Activated CD4-positive, alpha-beta T cell treated with anti-CD3 and anti-CD28 coated beads, Interleukin-2, amount 10 ng/mL, durations not matched to agents 7 days and 5 days (primary cell): ENCODE measurements around the gene AMER3. TPM values are rescaled to one million over a fixed set of nuclear protein-coding genes. Genes with fewer than 3 reads are reported as not detected.

Experiments used
- CTCF ChIA-PET: fragments of 350-600 bp; sonication (Branson Sonifier 250); formaldehyde crosslinking; loops from one replicate; lab custom pipeline; 2021; ENCODE audit warnings: antibody characterized with exemption; lab: Charles Lee
- POLR2A ChIA-PET: fragments of 350-600 bp; sonication (Branson Sonifier 250); formaldehyde crosslinking; loops from one replicate; lab custom pipeline; 2021; ENCODE audit warnings: antibody characterized with exemption; lab: Charles Lee
- DNase-seq: peaks from one replicate; pipeline ENCODE4 v3.0.0-alpha.2; 2020
- H3K27ac Mint-ChIP-seq: one replicate; pipeline ENCODE4 v1.8.0; 2021; ENCODE audit warnings: mild to moderate bottlenecking, moderate library complexity, mixed read lengths
- H3K27me3 Mint-ChIP-seq: one replicate; pipeline ENCODE4 v1.8.0; 2021; ENCODE audit warnings: mixed read lengths
- H3K36me3 Mint-ChIP-seq: one replicate; pipeline ENCODE4 v1.8.0; 2021; ENCODE audit warnings: low read depth, mixed read lengths
- H3K4me1 Mint-ChIP-seq: one replicate; pipeline ENCODE4 v1.8.0; 2021; ENCODE audit warnings: mixed read lengths
- H3K4me3 Mint-ChIP-seq: one replicate; pipeline ENCODE4 v1.8.0; 2021; ENCODE audit warnings: mild to moderate bottlenecking, moderate library complexity, mixed read lengths
- H3K9me3 Mint-ChIP-seq: one replicate; pipeline ENCODE4 v1.8.0; 2021; ENCODE audit warnings: mixed read lengths
- total RNA-seq, 2 experiments: library from RNA; stranded (reverse); gene quantifications; one replicate each; pipeline ENCODE4 v1.2.3, GENCODE V29; 2021

Gene AMER3
- total RNA-seq, 2 experiments from 2014 or later, result not detected

DNA sequence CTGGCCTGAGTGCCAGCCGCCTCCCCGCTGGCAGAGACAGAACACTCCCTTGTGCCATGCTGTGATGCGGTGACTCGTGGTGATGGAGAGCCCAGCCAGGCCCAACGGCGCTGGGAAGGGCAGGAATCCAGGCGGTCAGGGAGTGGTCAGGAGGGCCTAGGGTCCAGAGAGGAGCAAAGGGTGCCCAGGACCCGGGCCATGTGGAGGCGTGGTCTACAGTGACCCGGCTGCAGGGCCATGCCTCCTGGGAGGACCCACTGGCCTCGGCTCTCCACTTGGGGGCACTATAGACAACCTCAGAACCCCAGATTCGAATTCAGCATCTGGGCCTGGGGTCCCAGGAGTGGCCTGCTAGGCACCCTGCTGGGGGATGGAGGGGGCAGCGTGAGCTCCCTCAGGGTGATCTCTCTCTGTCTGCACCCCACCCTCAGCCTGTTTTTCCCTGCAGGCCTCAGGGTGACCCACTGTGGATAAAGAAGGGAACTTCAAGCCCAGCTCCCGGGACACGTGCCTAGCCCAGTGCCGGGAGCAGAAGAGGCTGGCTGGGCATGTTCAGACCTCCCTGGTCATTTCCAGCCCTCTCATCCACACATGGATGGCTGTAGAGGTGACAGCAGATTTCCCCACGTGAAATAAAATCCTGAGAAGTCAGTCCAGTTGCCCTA, 13.0 kb downstream of the AMER3 start:
- Mint-ChIP-seq H3K4me1 (no peaks in the 10 kb centered on the region), H3K9me3 (no peaks in the 10 kb centered on the region), H3K27me3 (peaks cover 2% of the 10 kb centered on the region), H3K27ac (no peak overlapping the region), H3K36me3 (no peaks in the 10 kb centered on the region), H3K4me3 (no peak overlapping the region)
- ChIA-PET POLR2A (no interaction called here), CTCF (no interaction called here)
- DNase-seq, result no peak

DNA sequence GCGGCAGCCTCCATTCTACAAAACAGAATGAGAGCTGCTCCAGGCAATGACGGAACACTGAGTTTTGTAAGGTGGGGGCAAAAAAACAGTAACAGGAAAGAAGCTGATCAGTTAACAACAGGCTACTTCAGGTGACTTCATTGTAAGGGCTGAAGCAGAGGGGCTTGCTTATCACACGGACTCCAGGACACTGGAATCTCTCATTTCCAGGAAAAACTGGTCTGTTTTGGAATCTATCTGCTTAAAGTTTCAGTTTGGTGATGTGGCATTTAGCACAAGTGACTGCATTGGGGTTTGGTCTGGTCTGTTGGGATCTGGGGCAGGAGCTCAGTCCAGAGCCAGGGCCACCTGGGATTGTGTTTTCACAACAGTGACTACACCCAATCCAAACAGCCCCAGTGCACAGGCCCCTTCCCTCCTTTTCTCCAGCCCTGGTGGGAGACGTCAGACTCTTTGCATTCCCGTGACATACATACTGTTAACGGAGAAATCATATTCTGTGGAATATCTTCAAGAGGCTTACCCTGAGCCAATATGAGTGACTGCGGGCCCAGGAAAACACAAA, 14.1 kb downstream of the AMER3 start:
- no peaks in the 10 kb centered on the region for H3K9me3 Mint-ChIP-seq
- POLR2A ChIA-PET, result no interaction called here
- H3K4me3 Mint-ChIP-seq, result no peak overlapping the region

DNA sequence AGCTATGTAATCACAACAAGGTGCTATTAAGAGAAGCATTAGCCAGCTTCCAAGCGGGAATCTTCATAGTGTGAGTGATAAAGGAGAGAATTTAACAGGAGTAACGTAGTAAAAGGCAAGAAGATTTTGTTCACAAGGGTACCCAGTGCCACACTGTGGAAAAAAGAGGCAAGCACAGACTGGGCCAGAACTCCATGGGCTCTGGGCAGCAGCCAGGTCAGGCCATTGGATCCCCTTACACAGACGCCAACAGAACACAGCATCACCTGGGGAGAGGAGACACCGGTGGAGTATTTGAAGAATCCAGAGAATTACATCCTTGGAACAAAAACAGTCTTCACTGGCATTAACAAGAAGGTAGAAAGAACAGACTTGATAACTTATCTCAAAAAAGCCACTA, 21.2 kb downstream of the AMER3 start:
- POLR2A ChIA-PET, result no interaction called here
- Mint-ChIP-seq H3K27me3 (peaks cover 7% of the 10 kb centered on the region), H3K9me3 (no peaks in the 10 kb centered on the region)

More for the DNA sequence above, 14.1 kb downstream of the AMER3 start:
- Mint-ChIP-seq H3K36me3 (no peaks in the 10 kb centered on the region), H3K27me3 (peaks cover 2% of the 10 kb centered on the region), H3K4me1 (no peaks in the 10 kb centered on the region), H3K27ac (no peak overlapping the region)
- no peak for DNase-seq
- CTCF ChIA-PET, result no interaction called here

DNA sequence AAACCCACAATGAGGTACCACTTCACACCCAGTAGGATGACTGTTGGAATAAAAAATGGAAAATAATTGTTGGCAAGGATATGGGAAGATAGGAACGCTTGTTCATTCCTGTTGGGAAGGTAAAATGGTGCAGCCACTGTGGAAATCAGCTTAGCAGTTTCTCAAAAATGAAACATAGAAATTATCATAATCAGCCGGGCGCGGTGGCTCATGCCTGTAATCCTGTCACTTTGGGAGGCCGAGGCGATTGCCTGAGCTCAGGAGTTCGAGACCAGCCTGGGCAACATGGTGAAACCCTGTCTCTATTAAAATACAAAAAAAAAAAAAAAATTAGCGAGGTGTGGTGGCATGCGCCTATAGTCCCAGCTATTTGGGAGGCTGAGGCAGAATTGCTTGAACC, 23.4 kb downstream of the AMER3 start:
- Mint-ChIP-seq H3K27me3 (peaks cover 5% of the 10 kb centered on the region), H3K4me1 (no peaks in the 10 kb centered on the region), H3K9me3 (no peaks in the 10 kb centered on the region), H3K27ac (no peak overlapping the region), H3K36me3 (no peaks in the 10 kb centered on the region), H3K4me3 (no peak overlapping the region)
- ChIA-PET POLR2A (no interaction called here), CTCF (no interaction called here)
- DNase-seq, result no peak

More for the DNA sequence above, 21.2 kb downstream of the AMER3 start:
- DNase-seq, result no peak
- Mint-ChIP-seq H3K4me3 (no peak overlapping the region), H3K4me1 (no peaks in the 10 kb centered on the region), H3K36me3 (no peaks in the 10 kb centered on the region), H3K27ac (no peak overlapping the region)
- CTCF ChIA-PET, result no interaction called here

DNA sequence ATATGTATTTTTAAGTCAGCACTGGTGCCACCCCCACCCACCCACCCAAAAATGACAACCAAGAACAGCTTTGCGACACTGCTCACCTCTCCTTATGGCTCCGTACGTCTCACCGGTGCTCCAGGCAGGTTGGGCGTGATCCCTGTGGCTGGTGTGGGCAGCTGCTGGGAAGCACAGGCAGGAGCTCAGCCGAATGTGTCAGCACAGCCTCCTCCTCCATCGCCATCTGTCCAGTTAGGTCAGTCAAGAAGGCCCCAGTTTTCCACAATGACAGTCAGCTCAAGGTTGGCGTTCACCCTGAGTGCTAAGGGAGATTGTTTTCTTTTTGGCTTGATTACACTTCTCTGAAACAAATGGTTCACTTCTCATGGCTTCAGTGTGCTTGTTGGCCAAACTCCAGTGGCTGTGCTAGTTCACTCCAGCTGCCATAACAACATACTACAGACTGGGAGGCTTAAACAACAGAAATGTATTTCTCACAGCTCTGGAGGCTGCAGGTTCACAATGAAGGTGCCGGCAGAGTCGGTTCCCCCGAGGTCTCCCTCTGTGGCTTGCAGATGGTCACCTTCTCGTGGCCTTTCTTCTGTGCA, 30.2 kb downstream of the AMER3 start:
- Mint-ChIP-seq H3K4me1 (no peaks in the 10 kb centered on the region), H3K36me3 (no peaks in the 10 kb centered on the region), H3K27me3 (peaks cover 5% of the 10 kb centered on the region), H3K27ac (no peak overlapping the region), H3K4me3 (no peak overlapping the region), H3K9me3 (no peaks in the 10 kb centered on the region)
- POLR2A ChIA-PET, result no interaction called here
- no peak for DNase-seq
- CTCF ChIA-PET, result interaction anchor here (0.6 kb wide), 1 partner anchor 15 kb away, joined by 4 read pairs; no protein-coding TSS in a partner anchor

DNA sequence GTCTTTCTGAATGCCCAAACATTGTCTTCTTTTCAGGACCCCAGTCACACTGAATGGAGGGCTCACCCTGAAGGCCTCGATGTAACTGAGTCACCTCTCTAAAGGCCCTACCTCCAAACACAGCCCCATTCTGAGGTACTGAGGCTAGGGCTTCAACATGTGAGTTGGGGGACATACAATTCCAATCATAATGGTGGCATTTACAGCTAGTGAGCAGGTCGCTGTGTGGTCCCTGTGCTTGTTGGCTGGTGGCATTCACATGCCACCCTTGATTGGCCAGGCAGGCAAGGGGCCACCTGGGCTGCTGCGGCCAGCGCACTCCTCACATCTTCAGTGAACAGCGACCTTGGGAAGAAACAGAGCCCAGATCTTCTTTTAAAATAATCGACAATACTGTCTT, 30.7 kb downstream of the AMER3 start:
- ChIA-PET POLR2A (no interaction called here), CTCF (no interaction called here)
- DNase-seq, result no peak
- Mint-ChIP-seq H3K36me3 (no peaks in the 10 kb centered on the region), H3K27ac (no peak overlapping the region), H3K9me3 (no peaks in the 10 kb centered on the region), H3K27me3 (peaks cover 3% of the 10 kb centered on the region), H3K4me1 (no peaks in the 10 kb centered on the region), H3K4me3 (no peak overlapping the region)

DNA sequence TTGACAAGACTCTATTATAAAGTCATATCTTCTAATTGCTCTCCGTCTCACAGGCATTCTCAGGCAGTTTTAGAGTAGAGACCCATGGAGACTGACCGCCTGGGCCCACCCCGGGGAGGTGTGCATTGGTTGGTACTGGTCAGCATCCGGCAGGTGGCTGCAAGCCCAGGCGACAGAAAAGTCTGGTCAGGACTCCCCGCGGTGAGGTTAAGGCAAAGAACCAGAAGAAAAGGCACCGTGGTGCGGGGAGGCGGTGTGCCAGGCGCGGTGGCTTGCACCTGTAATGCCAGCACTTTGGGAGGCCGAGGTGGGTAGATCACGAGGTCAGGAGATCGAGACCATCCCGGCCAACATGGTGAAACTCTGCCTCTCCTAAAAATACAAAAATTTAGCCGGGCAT, 32.5 kb downstream of the AMER3 start:
- ChIA-PET CTCF (no interaction called here), POLR2A (no interaction called here)
- peaks cover 3% of the 10 kb centered on the region for H3K27me3 Mint-ChIP-seq
- H3K27ac Mint-ChIP-seq, result no peak overlapping the region
- no peaks in the 10 kb centered on the region for H3K4me1 Mint-ChIP-seq
- H3K4me3 Mint-ChIP-seq, result no peak overlapping the region
- H3K9me3 Mint-ChIP-seq, result no peaks in the 10 kb centered on the region
- DNase-seq, result no peak
- H3K36me3 Mint-ChIP-seq, result no peaks in the 10 kb centered on the region

DNA sequence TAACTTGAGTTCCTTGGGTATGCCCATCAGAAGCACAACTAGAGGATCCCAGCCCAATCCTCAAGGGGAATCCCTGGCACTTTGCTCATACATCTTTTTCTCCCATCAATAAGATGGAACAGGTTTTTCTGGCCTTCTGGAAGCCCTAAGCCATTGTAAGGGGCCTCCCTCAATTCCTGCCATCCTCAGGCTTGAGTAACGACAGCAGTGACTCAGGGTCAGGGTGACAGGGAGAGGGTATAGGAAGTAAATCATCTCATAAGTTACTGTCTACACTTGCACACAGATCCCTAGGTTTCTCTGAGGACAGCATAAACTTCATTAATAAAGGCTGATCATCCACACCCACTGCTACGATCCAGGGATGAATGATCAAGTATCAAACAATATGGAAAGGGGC, 35.0 kb downstream of the AMER3 start:
- POLR2A ChIA-PET, result no interaction called here
- Mint-ChIP-seq H3K4me3 (no peak overlapping the region), H3K27ac (no peak overlapping the region), H3K36me3 (no peaks in the 10 kb centered on the region), H3K9me3 (no peaks in the 10 kb centered on the region), H3K4me1 (no peaks in the 10 kb centered on the region), H3K27me3 (peaks cover 6% of the 10 kb centered on the region)
- no peak for DNase-seq
- CTCF ChIA-PET, result no interaction called here

DNA sequence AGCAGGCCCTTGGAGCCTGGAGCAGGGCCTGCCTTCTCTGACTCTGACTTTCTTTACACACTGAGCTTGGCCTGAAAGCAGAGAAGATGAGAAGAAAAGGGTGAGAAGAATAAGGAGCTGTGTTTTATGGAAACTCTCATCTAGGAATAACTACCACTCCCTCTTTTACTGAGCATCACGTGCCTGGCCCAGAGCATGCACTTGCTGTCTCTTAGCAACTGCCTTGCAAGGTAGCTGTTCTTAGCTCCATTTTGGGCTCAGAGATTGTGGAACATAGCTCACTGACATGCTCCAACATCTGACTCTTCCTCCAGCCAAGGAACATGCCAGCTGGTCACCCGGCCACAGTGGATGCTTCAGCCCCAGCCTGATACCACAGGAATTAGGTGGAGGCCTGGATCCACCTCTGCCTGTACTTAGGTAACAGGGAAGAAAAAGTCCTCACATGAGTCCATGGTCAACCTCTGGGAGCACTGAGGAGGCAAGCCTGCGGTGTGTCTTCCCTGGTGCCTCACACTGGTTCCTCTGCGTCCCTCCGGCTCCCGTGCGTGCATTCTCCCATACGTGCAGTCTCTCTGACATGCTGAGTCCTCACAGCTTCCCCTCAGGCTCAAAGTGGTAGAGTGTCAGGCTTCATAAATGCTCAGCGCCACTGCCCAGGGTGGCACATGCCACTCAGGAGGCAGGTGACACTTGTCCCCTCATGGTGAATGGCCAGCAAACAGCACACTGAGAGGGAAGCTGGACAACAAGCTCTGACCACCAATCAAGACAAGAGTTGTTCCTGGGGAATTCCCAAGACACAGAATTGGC, 35.7 kb downstream of the AMER3 start:
- ChIA-PET CTCF (no interaction called here), POLR2A (no interaction called here)
- H3K36me3 Mint-ChIP-seq, result no peaks in the 10 kb centered on the region

DNA sequence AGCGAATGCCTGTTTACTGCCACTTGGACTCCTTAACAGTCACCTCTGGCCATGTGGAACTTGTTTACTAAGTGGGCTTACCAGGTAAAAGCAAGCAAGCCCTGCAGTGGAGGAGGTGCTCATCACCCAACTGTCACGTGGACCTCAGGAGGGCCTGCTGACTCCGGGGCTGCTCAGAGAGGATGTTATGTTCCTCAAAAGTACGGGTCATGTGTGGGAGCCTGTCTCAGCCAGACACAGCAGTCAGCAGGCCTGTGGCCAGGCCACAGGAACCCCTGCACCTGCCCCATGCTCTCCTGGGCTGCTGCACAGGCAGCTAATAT, 36.2 kb downstream of the AMER3 start:
- Mint-ChIP-seq H3K36me3 (no peaks in the 10 kb centered on the region), H3K9me3 (no peaks in the 10 kb centered on the region), H3K27ac (no peak overlapping the region), H3K27me3 (peaks cover 6% of the 10 kb centered on the region), H3K4me1 (no peaks in the 10 kb centered on the region), H3K4me3 (no peak overlapping the region)
- ChIA-PET POLR2A (no interaction called here), CTCF (no interaction called here)
- no peak for DNase-seq

More for the DNA sequence above, 35.7 kb downstream of the AMER3 start:
- Mint-ChIP-seq H3K4me1 (no peaks in the 10 kb centered on the region), H3K9me3 (no peaks in the 10 kb centered on the region), H3K27ac (no peak overlapping the region), H3K4me3 (no peak overlapping the region), H3K27me3 (peaks cover 6% of the 10 kb centered on the region)
- no peak for DNase-seq

DNA sequence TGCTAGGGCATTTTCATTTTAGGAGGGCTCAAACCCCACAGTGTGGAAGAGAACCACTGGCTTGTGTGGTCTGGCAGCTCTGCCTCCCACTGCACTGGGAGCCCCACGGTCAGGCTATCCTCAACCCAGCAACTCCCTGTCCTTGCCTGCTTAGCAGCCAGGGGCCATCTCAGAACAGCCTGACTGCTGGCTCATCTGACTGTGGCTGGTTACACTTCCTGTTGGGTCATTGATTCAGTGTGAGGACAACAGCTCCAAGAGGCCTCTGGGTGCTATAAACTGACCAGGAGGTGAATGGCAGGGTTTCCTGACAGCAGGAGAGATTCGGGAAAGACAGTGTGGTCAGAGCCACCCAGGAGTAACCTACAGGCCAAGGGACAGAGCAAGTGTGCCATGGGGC, 40.1 kb downstream of the AMER3 start:
- no peak overlapping the region for H3K4me3 Mint-ChIP-seq
- peaks cover 7% of the 10 kb centered on the region for H3K27me3 Mint-ChIP-seq
- ChIA-PET CTCF (interaction anchor here (7.2 kb wide), 1 partner anchor 76 kb away, joined by 114 read pairs; no protein-coding TSS in a partner anchor), POLR2A (no interaction called here)
- peaks cover 3% of the 10 kb centered on the region for H3K4me1 Mint-ChIP-seq
- H3K36me3 Mint-ChIP-seq, result no peaks in the 10 kb centered on the region
- no peaks in the 10 kb centered on the region for H3K9me3 Mint-ChIP-seq
- no peak overlapping the region for H3K27ac Mint-ChIP-seq
- no peak for DNase-seq

DNA sequence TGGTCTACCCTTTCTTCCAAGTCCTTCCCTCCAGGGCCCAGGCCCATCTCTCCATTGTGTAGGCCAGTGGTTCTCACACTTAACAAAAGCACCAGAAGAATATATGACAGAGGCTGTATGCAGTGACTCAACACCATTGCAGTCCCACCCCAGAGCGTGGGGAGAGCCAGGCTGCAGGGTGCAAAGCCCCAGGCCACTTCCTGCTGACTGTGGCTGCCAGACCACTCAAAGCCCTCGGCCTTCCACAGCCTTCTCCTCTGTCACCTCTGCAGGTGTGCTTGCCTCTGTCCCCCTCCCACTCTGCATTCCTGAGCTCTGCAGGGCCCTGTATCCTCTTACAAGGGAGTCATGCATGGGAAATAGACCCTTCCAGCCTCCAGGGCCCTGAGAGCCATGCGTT, 41.0 kb downstream of the AMER3 start:
- Mint-ChIP-seq H3K4me1 (peaks cover 3% of the 10 kb centered on the region), H3K27me3 (peaks cover 7% of the 10 kb centered on the region), H3K36me3 (no peaks in the 10 kb centered on the region), H3K9me3 (no peaks in the 10 kb centered on the region), H3K27ac (no peak overlapping the region), H3K4me3 (no peak overlapping the region)
- CTCF ChIA-PET, result interaction anchor here (1.9 to 7.2 kb wide), 4 partner anchors 29 to 125 kb away, joined by 7 to 114 read pairs (median 12); no protein-coding TSS in a partner anchor
- POLR2A ChIA-PET, result no interaction called here
- DNase-seq, result no peak
